Measurements from ENCODE around the gene ANK3. TPM values are rescaled to one million over a fixed set of nuclear protein-coding genes. Genes with fewer than 3 reads are reported as not detected.

ANK3 gene
- total and polyA plus RNA-seq, 8 donors, result 3.3 to 28.5 (median 17.3) TPM

- intact Hi-C loops (cut with DNase I), result no loop called here
- TF ChIP-seq CTCF (IDR thresholded peaks at IDR 0.05), result no peak
- no peak overlapping the region for H3K27ac ChIP-seq
- H3K4me3 ChIP-seq, result no peak overlapping the region
- FAIRE-seq, result no peak
- ATAC-seq, result no peak
- no peaks in the 10 kb centered on the region for H3K27me3 ChIP-seq
- no peaks in the 10 kb centered on the region for H3K9me3 ChIP-seq
- H3K36me3 ChIP-seq, result no peaks in the 10 kb centered on the region
- peaks cover 0 to 6% (median 0%) of the 10 kb centered on the region in 3 donors for H3K4me1 ChIP-seq
- DNase-seq, result no peak
- WGBS, 2 donors, result 92 to 93% methylated on average over 1 of the region's 1 CpG
Observed at GRCh38 chr10:60134548-60134947, 255.1 kb downstream of the ANK3 start.

- intact Hi-C loops (cut with DNase I), result no loop called here
- H3K9me3 ChIP-seq, result no peaks in the 10 kb centered on the region
- DNase-seq, result peak in 2 of 6 donors; percentile 13 to 23
- no peaks in the 10 kb centered on the region for H3K4me1 ChIP-seq
- peak in 3 of 4 donors; percentile 69 to 86 (median 80) for ATAC-seq
- no peak for FAIRE-seq
- 64 to 67% methylated on average over 1 of the region's 1 CpG for WGBS, 2 donors
- H3K27me3 ChIP-seq, result no peaks in the 10 kb centered on the region
- H3K36me3 ChIP-seq, result no peaks in the 10 kb centered on the region
- no peak overlapping the region for H3K27ac ChIP-seq
- no peak for TF ChIP-seq CTCF (IDR thresholded peaks at IDR 0.05)
- no peak overlapping the region for H3K4me3 ChIP-seq
Observed at GRCh38 chr10:60130130-60130579, 259.5 kb downstream of the ANK3 start.

- intact Hi-C loops (cut with DNase I), result no loop called here
- DNase-seq, result no peak
- Histone ChIP-seq H3K27me3 (no peaks in the 10 kb centered on the region), H3K4me3 (no peak overlapping the region), H3K4me1 (no peaks in the 10 kb centered on the region), H3K27ac (no peak overlapping the region), H3K36me3 (no peaks in the 10 kb centered on the region), H3K9me3 (no peaks in the 10 kb centered on the region)
- ATAC-seq, result no peak
- no peak for FAIRE-seq
- TF ChIP-seq CTCF (IDR thresholded peaks at IDR 0.05), result no peak
Observed at GRCh38 chr10:60125895-60126294, 263.8 kb downstream of the ANK3 start.

- Histone ChIP-seq H3K27ac (no peak overlapping the region), H3K9me3 (no peaks in the 10 kb centered on the region), H3K4me3 (no peak overlapping the region), H3K4me1 (no peaks in the 10 kb centered on the region), H3K36me3 (no peaks in the 10 kb centered on the region), H3K27me3 (no peaks in the 10 kb centered on the region)
- 93 to 95% methylated on average over 5 of the region's 5 CpGs for WGBS, 2 donors
- no peak for ATAC-seq
- intact Hi-C loops (cut with DNase I), result no loop called here
- no peak for DNase-seq
- FAIRE-seq, result no peak
- TF ChIP-seq CTCF (IDR thresholded peaks at IDR 0.05), result no peak
Observed at GRCh38 chr10:60124536-60124935, 265.1 kb downstream of the ANK3 start.

- no peak for TF ChIP-seq CTCF (IDR thresholded peaks at IDR 0.05)
- Histone ChIP-seq H3K4me1 (no peaks in the 10 kb centered on the region), H3K9me3 (no peaks in the 10 kb centered on the region), H3K27ac (no peak overlapping the region), H3K4me3 (no peak overlapping the region), H3K36me3 (no peaks in the 10 kb centered on the region), H3K27me3 (no peaks in the 10 kb centered on the region)
- ATAC-seq (peak in 3 of 4 donors; percentile 20 to 38 (median 25)), FAIRE-seq (no peak), DNase-seq (no peak)
- 74 to 80% methylated on average over 2 of the region's 2 CpGs for WGBS, 2 donors
- intact Hi-C loops (cut with DNase I), result no loop called here
Observed at GRCh38 chr10:60123668-60124067, 266.0 kb downstream of the ANK3 start.

Data from pancreas (tissue), 10 donors.